Gastrocnemius medialis (tissue), 4 donors: ENCODE results near the gene PGAM1.
"Not testable (repeated sequence)": the region's sequence is repeated elsewhere in the genome, so short reads cannot be mapped to it uniquely, and the experiment has no call there.

Source experiments
- POLR2A ChIP-seq, 2 donors: fragments of 450-650 bp; IDR thresholded peaks; one replicate each; pipeline ENCODE4 v1.6.1; 2017; ENCODE audit warnings: antibody characterized with exemption in 2 of 2, mild to moderate bottlenecking in 2 of 2, moderate library complexity in 2 of 2
- TF ChIP-seq, protein P1 (sequence below), 5 experiments: fragments of 450-650 bp in 3 of 5; fragments of 200-600 bp in 2 of 5; sonication (generic) in 2 of 5; IDR thresholded peaks in 4 of 5; conservative IDR thresholded peaks in 1 of 5; 1 replicate in 4 of 5; 2 replicates in 1 of 5; pipeline ENCODE4 v1.5.1; 2016 to 2019; ENCODE audit warnings: antibody characterized with exemption in 5 of 5, mild to moderate bottlenecking in 3 of 5, moderate library complexity in 3 of 5

DNA sequence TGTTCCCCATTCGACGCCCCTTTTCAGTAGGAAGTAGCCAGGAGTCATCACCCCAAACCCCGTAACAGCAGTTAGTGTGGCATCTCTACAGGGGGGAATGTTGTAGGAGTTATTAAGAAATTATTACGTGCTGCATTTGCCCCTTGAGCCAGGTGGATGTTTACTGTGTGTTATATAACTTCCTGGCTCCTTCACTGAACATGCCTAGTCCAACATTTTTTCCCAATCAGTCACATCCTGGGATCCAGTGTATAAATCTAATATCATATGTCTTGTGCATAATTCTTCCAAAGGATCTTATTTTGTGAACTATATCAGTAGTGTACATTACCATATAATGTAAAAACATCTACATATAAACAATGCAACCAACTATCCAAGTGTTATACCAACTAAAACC lies 53.4 kb downstream of the PGAM1 start:
- TF ChIP-seq, protein P1, sequence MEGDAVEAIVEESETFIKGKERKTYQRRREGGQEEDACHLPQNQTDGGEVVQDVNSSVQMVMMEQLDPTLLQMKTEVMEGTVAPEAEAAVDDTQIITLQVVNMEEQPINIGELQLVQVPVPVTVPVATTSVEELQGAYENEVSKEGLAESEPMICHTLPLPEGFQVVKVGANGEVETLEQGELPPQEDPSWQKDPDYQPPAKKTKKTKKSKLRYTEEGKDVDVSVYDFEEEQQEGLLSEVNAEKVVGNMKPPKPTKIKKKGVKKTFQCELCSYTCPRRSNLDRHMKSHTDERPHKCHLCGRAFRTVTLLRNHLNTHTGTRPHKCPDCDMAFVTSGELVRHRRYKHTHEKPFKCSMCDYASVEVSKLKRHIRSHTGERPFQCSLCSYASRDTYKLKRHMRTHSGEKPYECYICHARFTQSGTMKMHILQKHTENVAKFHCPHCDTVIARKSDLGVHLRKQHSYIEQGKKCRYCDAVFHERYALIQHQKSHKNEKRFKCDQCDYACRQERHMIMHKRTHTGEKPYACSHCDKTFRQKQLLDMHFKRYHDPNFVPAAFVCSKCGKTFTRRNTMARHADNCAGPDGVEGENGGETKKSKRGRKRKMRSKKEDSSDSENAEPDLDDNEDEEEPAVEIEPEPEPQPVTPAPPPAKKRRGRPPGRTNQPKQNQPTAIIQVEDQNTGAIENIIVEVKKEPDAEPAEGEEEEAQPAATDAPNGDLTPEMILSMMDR (IDR thresholded peaks at IDR 0.05 in 4 of 5, conservative IDR thresholded peaks at IDR 0.05 in 1 of 5), result not testable (repeated sequence)
- not testable (repeated sequence) for TF ChIP-seq POLR2A (IDR thresholded peaks at IDR 0.05)
